IMR-90 (cell line): ENCODE measurements around the gene GDPD3. TPM values are rescaled to one million over a fixed set of nuclear protein-coding genes. Genes with fewer than 3 reads are reported as not detected.

ENCODE experiments used
- ATAC-seq: fragments of 200-7000 bp; cut with Tn5 transposase; 2 replicates; pipeline ENCODE4 v1.9.1; 2020; ENCODE audit warnings: low read depth, mild to moderate bottlenecking, moderate library complexity
- BruUV-seq: library from RNA; stranded (reverse); fragments of 400-500 nt; replicated peaks from 2 replicates; lab custom pipeline; 2021; lab: Mats Ljungman, UMichigan
- CTCF ChIA-PET: fragments of 300-600 bp; formaldehyde crosslinking; extraction: SDS; loops from one replicate; lab custom pipeline; 2021; ENCODE audit warnings: antibody characterized with exemption; lab: Yijun Ruan, JAX
- POLR2A ChIA-PET: fragments of 300-600 bp; sonication (Branson Sonifier 250); formaldehyde crosslinking; loops from one replicate; lab custom pipeline; 2022; ENCODE audit warnings: antibody characterized with exemption; ENCODE audit not compliant: unreplicated experiment; lab: Charles Lee
- DNase-seq: peaks from one replicate; pipeline ENCODE4 v3.0.0; 2013
- H2AFZ ChIP-seq: replicated peaks from 2 replicates; pipeline ENCODE3; 2013; ENCODE audit warnings: low read length, mild to moderate bottlenecking; ENCODE audit not compliant: poor library complexity
- H2AK5ac ChIP-seq: 2 replicates; pipeline ENCODE4 v1.6.1; 2013; ENCODE audit warnings: low read depth, low read length, inconsistent platforms
- H2AK9ac ChIP-seq: replicated peaks from 2 replicates; pipeline ENCODE3; 2013; ENCODE audit warnings: mild to moderate bottlenecking, low read depth, low read length, moderate library complexity; ENCODE audit not compliant: poor library complexity
- H2BK120ac ChIP-seq: 2 replicates; pipeline ENCODE4 v1.6.1; 2013; ENCODE audit warnings: low read depth, low read length, inconsistent platforms
- H2BK15ac ChIP-seq: 3 replicates; pipeline ENCODE4 v1.6.1; 2013; ENCODE audit warnings: low read depth, low read length, inconsistent platforms
- H2BK20ac ChIP-seq: 2 replicates; pipeline ENCODE4 v1.6.1; 2013; ENCODE audit warnings: low read depth, mild to moderate bottlenecking, inconsistent platforms, low read length, moderate library complexity
- H2BK5ac ChIP-seq: 2 replicates; pipeline ENCODE4 v1.6.1; 2013; ENCODE audit warnings: mild to moderate bottlenecking, low read depth, low read length, inconsistent platforms; ENCODE audit not compliant: poor library complexity, severe bottlenecking
- H3K14ac ChIP-seq: replicated peaks from 2 replicates; pipeline ENCODE4 v1.6.1; 2013; ENCODE audit warnings: low read depth, low read length, inconsistent platforms
- H3K18ac ChIP-seq: 2 replicates; pipeline ENCODE4 v1.6.1; 2013; ENCODE audit warnings: low read depth, low read length, control low read depth
- H3K23ac ChIP-seq: 2 replicates; pipeline ENCODE4 v1.6.1; 2013; ENCODE audit warnings: low read depth, low read length, inconsistent platforms
- H3K27ac ChIP-seq: 2 replicates; pipeline ENCODE4 v1.5.1; 2013; ENCODE audit warnings: mild to moderate bottlenecking, control low read depth, low read length; ENCODE audit not compliant: insufficient read depth
- H3K27me3 ChIP-seq: 2 replicates; pipeline ENCODE4 v1.6.1; 2013; ENCODE audit warnings: low read length; ENCODE audit not compliant: control insufficient read depth, insufficient read depth
- H3K36me3 ChIP-seq: 2 replicates; pipeline ENCODE4 v1.6.1; 2013; ENCODE audit warnings: low read length, mixed read lengths; ENCODE audit not compliant: control insufficient read depth, insufficient read depth
- H3K4ac ChIP-seq: 2 replicates; pipeline ENCODE4 v1.6.1; 2013; ENCODE audit warnings: low read depth, low read length, inconsistent platforms
- H3K4me1 ChIP-seq: 2 replicates; pipeline ENCODE4 v1.6.1; 2013; ENCODE audit warnings: low read length, mixed read lengths; ENCODE audit not compliant: control insufficient read depth, insufficient read depth
- H3K4me2 ChIP-seq: 2 replicates; pipeline ENCODE4 v1.6.1; 2013; ENCODE audit warnings: low read depth, mild to moderate bottlenecking, control low read depth, low read length, moderate library complexity
- H3K4me3 ChIP-seq: 2 replicates; pipeline ENCODE4 v1.5.1; 2013; ENCODE audit warnings: low read depth, mild to moderate bottlenecking, control low read depth, low read length, moderate library complexity; ENCODE audit not compliant: insufficient read depth
- H3K56ac ChIP-seq: 2 replicates; pipeline ENCODE4 v1.6.1; 2013; ENCODE audit warnings: low read length, inconsistent platforms; ENCODE audit not compliant: insufficient read depth; ENCODE audit errors: extremely low read depth
- H3K79me1 ChIP-seq, 2 experiments: 2 replicates each; pipeline ENCODE4 v1.6.1; 2013; ENCODE audit warnings: low read length in 2 of 2, inconsistent platforms in 1 of 2, low read depth in 1 of 2
- H3K9ac ChIP-seq: 2 replicates; pipeline ENCODE4 v1.6.1; 2013; ENCODE audit warnings: low read depth, low read length, control low read depth
- H3K9me1 ChIP-seq: 2 replicates; pipeline ENCODE4 v1.6.1; 2013; ENCODE audit warnings: low read length, inconsistent platforms; ENCODE audit not compliant: insufficient read depth
- H3K9me3 ChIP-seq: 2 replicates; pipeline ENCODE4 v1.6.1; 2013; ENCODE audit warnings: low read length; ENCODE audit not compliant: control insufficient read depth, insufficient read depth
- H4K20me1 ChIP-seq: 2 replicates; pipeline ENCODE4 v1.6.1; 2013; ENCODE audit warnings: low read length, inconsistent platforms; ENCODE audit not compliant: insufficient read depth
- H4K5ac ChIP-seq: 2 replicates; pipeline ENCODE4 v1.6.1; 2013; ENCODE audit warnings: mild to moderate bottlenecking, low read depth, low read length, control low read depth
- H4K8ac ChIP-seq, 2 experiments: 2 replicates each; pipeline ENCODE4 v1.6.1; 2013; ENCODE audit warnings: low read depth in 2 of 2, low read length in 2 of 2, control low read depth in 1 of 2, inconsistent platforms in 1 of 2
- H4K91ac ChIP-seq: 2 replicates; pipeline ENCODE4 v1.6.1; 2013; ENCODE audit warnings: low read depth, low read length, inconsistent platforms; ENCODE audit not compliant: insufficient read depth
- BHLHE40 ChIP-seq: fragments of 150-350 bp; IDR thresholded peaks from 2 replicates; pipeline ENCODE4 v1.6.1; 2016; ENCODE audit warnings: mild to moderate bottlenecking, low read depth, low read length
- CEBPB ChIP-seq: IDR thresholded peaks from 2 replicates; pipeline ENCODE4 v1.6.1; 2012; ENCODE audit warnings: low read depth, low read length, improper control_type of control experiment
- CHD1 ChIP-seq: IDR thresholded peaks from 2 replicates; pipeline ENCODE4 v1.6.1; 2012; ENCODE audit warnings: low read depth, low read length, improper control_type of control experiment
- FOS ChIP-seq: fragments of 150-350 bp; IDR thresholded peaks from 2 replicates; pipeline ENCODE4 v1.6.1; 2016; ENCODE audit warnings: low read depth, low read length
- MAFK ChIP-seq: IDR thresholded peaks from 2 replicates; pipeline ENCODE4 v1.6.1; 2012; ENCODE audit warnings: low read depth, low read length, improper control_type of control experiment
- MAZ ChIP-seq: IDR thresholded peaks from 2 replicates; pipeline ENCODE4 v1.6.1; 2012; ENCODE audit warnings: low read depth, mild to moderate bottlenecking, low read length, improper control_type of control experiment, moderate library complexity, borderline replicate concordance
- MXI1 ChIP-seq: IDR thresholded peaks from 2 replicates; pipeline ENCODE4 v1.6.1; 2012; ENCODE audit warnings: low read depth, mild to moderate bottlenecking, low read length, moderate library complexity, borderline replicate concordance
- NFE2L2 ChIP-seq: fragments of 150-350 bp; IDR thresholded peaks from 2 replicates; pipeline ENCODE4 v1.6.1; 2016; ENCODE audit warnings: low read depth, mild to moderate bottlenecking, low read length
- POLR2A ChIP-seq: IDR thresholded peaks from 2 replicates; pipeline ENCODE4 v1.6.1; 2012; ENCODE audit warnings: mild to moderate bottlenecking, low read depth, low read length
- RAD21 ChIP-seq: IDR thresholded peaks from 2 replicates; pipeline ENCODE4 v1.6.1; 2012; ENCODE audit warnings: low read length, improper control_type of control experiment
- RCOR1 ChIP-seq: IDR thresholded peaks from 2 replicates; pipeline ENCODE4 v1.6.1; 2012; ENCODE audit warnings: mild to moderate bottlenecking, low read length, improper control_type of control experiment; ENCODE audit not compliant: insufficient replicate concordance
- RFX5 ChIP-seq: IDR thresholded peaks from 2 replicates; pipeline ENCODE4 v1.8.0; 2012; ENCODE audit warnings: low read depth, mild to moderate bottlenecking, low read length, moderate library complexity
- SMC3 ChIP-seq: fragments of 150-350 bp; IDR thresholded peaks from 2 replicates; pipeline ENCODE4 v1.6.1; 2016; ENCODE audit warnings: low read depth, mild to moderate bottlenecking, antibody characterized with exemption, low read length, moderate library complexity
- WGBS, 2 experiments: methylation state at CpG; one replicate each; pipeline versions ENCODE4 v1.1.5 to v1.1.7; 2013; ENCODE audit warnings: missing lambda C conversion rate in 2 of 2; ENCODE audit not compliant: insufficient read length in 1 of 2; ENCODE audit errors: extremely low coverage in 2 of 2; 5-methylcytosine and 5-hydroxymethylcytosine counted together
- dilution Hi-C: fragments of 300-500 bp; cut with HindIII; formaldehyde crosslinking; loops from one replicate; pipeline ENCODE4 v1.14.3; 2018; ENCODE audit warnings: low sequenced_read_pairs; ENCODE audit not compliant: unreplicated experiment
- in situ Hi-C: fragments of 300-500 bp; cut with MboI; formaldehyde crosslinking; loops from 3 replicates; pipeline ENCODE4 v1.14.3; 2019; ENCODE audit warnings: low sequenced_read_pairs, inconsistent platforms, mixed read lengths
- intact Hi-C: fragments of 100-400 bp; cut with micrococcal nuclease; formaldehyde crosslinking; loops from 2 replicates; pipeline ENCODE4 v1.10.0; 2022
- polyA plus RNA-seq, 3 experiments: library from polyadenylated mRNA; depleted of rRNA; stranded (reverse); fragments of >200 nt; gene quantifications; 2 replicates each; pipeline ENCODE4 v1.2.3, GENCODE V29; 2012; ENCODE audit warnings: low replicate concordance in 1 of 3
- total RNA-seq: library from RNA; depleted of rRNA; stranded (reverse); fragments of >200 nt; gene quantifications from 2 replicates; pipeline ENCODE4 v1.2.3, GENCODE V29; 2012
- TF ChIP-seq, protein P1 (sequence below): fragments of 150-350 bp; IDR thresholded peaks from 2 replicates; pipeline ENCODE4 v1.6.1; 2017; ENCODE audit warnings: mild to moderate bottlenecking, antibody characterized with exemption, low read length, low read depth
- TF ChIP-seq, protein P2 (sequence below): conservative IDR thresholded peaks from 2 replicates; pipeline ENCODE4 v1.5.1; 2012; ENCODE audit warnings: mild to moderate bottlenecking, low read depth, low read length, improper control_type of control experiment
- TF ChIP-seq, protein P3 (sequence below): fragments of 150-350 bp; IDR thresholded peaks from 2 replicates; pipeline ENCODE4 v1.6.1; 2016; ENCODE audit warnings: low read depth, mild to moderate bottlenecking, low read length, moderate library complexity, borderline replicate concordance

The GDPD3 gene
- total and polyA plus RNA-seq, 2 of the 4 experiments (the other 2 are of a cell fraction) = under 0.01 to 19.5 TPM

DNA sequence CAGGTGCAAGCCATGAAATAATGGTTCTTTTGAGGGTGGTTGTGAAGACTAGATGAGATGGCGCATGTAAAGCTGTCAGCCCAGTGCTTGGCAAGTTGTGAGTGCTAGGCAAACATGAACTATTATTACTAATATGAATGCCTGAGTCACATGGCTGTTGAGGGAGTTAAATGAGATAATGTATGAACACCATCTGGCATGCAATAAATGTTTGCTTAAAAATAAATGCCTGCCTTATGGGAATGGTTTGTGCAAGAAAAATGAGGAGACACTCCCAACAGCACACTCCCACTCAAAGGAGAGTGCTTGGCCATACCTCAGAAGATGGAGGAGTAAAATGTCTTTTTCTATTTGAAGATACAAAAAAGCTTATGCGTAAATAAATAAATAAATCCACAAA, 6.1 kb upstream of the GDPD3 start:
- H2AFZ ChIP-seq = no peak overlapping the region
- ATAC-seq = no peak

More for the DNA sequence above, 6.1 kb upstream of the GDPD3 start:
- no TSS peak for BruUV-seq
- in situ Hi-C loops (no loop called here), dilution Hi-C loops (no loop called here), intact Hi-C loops (no loop called here)
- ChIA-PET POLR2A (no interaction called here), CTCF (no interaction called here)
- peaks cover 5% of the 10 kb centered on the region; the same call in 1 of the 2 replicates for H3K9me1 ChIP-seq
- H3K27ac ChIP-seq = no peak overlapping the region
- no peak overlapping the region for H2BK5ac ChIP-seq
- no peak overlapping the region for H4K8ac ChIP-seq
- H3K4me3 ChIP-seq = no peak overlapping the region
- H3K36me3 ChIP-seq = peaks cover 39% of the 10 kb centered on the region
- no peak overlapping the region for H2BK120ac ChIP-seq
- H3K4me1 ChIP-seq = peaks cover 11% of the 10 kb centered on the region
- H3K9me3 ChIP-seq = no peaks in the 10 kb centered on the region
- no peak overlapping the region for H2BK20ac ChIP-seq
- no peak overlapping the region for H2BK15ac ChIP-seq
- H4K20me1 ChIP-seq = no peaks in the 10 kb centered on the region
- H2AK9ac ChIP-seq = no peak overlapping the region
- no peak overlapping the region for H2AK5ac ChIP-seq
- no peak overlapping the region for H3K23ac ChIP-seq
- no peak overlapping the region for H3K9ac ChIP-seq
- H3K27me3 ChIP-seq = no peaks in the 10 kb centered on the region
- H3K4ac ChIP-seq = no peak overlapping the region
- no peak overlapping the region for H3K4me2 ChIP-seq
- no peak overlapping the region for H4K91ac ChIP-seq
- peaks cover 0 to 18% of the 10 kb centered on the region in 2 experiments; a peak in 2 of 4 replicates for H3K79me1 ChIP-seq
- no peak overlapping the region for H3K14ac ChIP-seq
- H3K56ac ChIP-seq = no peak overlapping the region
- DNase-seq = peak; percentile 13
- H3K18ac ChIP-seq = no peak overlapping the region
- TF ChIP-seq CHD1 = no peak
- TF ChIP-seq CEBPB = no peak
- TF ChIP-seq FOS = no peak
- TF ChIP-seq, protein P1, sequence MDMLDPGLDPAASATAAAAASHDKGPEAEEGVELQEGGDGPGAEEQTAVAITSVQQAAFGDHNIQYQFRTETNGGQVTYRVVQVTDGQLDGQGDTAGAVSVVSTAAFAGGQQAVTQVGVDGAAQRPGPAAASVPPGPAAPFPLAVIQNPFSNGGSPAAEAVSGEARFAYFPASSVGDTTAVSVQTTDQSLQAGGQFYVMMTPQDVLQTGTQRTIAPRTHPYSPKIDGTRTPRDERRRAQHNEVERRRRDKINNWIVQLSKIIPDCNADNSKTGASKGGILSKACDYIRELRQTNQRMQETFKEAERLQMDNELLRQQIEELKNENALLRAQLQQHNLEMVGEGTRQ = no peak
- no peak for TF ChIP-seq MAZ
- TF ChIP-seq BHLHE40 = no peak
- no peak for TF ChIP-seq NFE2L2
- TF ChIP-seq, protein P2, sequence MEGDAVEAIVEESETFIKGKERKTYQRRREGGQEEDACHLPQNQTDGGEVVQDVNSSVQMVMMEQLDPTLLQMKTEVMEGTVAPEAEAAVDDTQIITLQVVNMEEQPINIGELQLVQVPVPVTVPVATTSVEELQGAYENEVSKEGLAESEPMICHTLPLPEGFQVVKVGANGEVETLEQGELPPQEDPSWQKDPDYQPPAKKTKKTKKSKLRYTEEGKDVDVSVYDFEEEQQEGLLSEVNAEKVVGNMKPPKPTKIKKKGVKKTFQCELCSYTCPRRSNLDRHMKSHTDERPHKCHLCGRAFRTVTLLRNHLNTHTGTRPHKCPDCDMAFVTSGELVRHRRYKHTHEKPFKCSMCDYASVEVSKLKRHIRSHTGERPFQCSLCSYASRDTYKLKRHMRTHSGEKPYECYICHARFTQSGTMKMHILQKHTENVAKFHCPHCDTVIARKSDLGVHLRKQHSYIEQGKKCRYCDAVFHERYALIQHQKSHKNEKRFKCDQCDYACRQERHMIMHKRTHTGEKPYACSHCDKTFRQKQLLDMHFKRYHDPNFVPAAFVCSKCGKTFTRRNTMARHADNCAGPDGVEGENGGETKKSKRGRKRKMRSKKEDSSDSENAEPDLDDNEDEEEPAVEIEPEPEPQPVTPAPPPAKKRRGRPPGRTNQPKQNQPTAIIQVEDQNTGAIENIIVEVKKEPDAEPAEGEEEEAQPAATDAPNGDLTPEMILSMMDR = no peak
- no peak for TF ChIP-seq RAD21
- TF ChIP-seq POLR2A = no peak
- TF ChIP-seq, protein P3, sequence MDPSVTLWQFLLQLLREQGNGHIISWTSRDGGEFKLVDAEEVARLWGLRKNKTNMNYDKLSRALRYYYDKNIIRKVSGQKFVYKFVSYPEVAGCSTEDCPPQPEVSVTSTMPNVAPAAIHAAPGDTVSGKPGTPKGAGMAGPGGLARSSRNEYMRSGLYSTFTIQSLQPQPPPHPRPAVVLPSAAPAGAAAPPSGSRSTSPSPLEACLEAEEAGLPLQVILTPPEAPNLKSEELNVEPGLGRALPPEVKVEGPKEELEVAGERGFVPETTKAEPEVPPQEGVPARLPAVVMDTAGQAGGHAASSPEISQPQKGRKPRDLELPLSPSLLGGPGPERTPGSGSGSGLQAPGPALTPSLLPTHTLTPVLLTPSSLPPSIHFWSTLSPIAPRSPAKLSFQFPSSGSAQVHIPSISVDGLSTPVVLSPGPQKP = no peak
- no peak for TF ChIP-seq MAFK
- no peak for TF ChIP-seq MXI1
- TF ChIP-seq RFX5 = no peak
- TF ChIP-seq RCOR1 = no peak
- no peak for TF ChIP-seq SMC3
- WGBS, 2 experiments = no CpG with 5 or more reads among the region's 2 CpGs
- no peak overlapping the region for H4K5ac ChIP-seq
